Activated B cell treated with CpG ODN at 0.5 μM for 24 hours (primary cell): ENCODE data around the gene DMAC2L. TPM values are rescaled to one million over a fixed set of nuclear protein-coding genes. Genes with fewer than 3 reads are reported as not detected.

ENCODE experiments used
- ATAC-seq: fragments of 200-7000 bp; cut with Tn5 transposase; one replicate; pipeline ENCODE4 v1.10.0; 2021; ENCODE audit warnings: low read depth, mild to moderate bottlenecking, moderate library complexity
- CTCF ChIA-PET: fragments of 350-600 bp; sonication (Branson Sonifier 250); formaldehyde crosslinking; loops from one replicate; lab custom pipeline; 2021; ENCODE audit warnings: antibody characterized with exemption; lab: Charles Lee
- POLR2A ChIA-PET: fragments of 350-600 bp; sonication (Branson Sonifier 250); formaldehyde crosslinking; loops from one replicate; lab custom pipeline; 2021; ENCODE audit warnings: antibody characterized with exemption; lab: Charles Lee
- DNase-seq: peaks from one replicate; pipeline ENCODE4 v3.0.0; 2022
- H3K27ac Mint-ChIP-seq: one replicate; pipeline ENCODE4 v1.8.0; 2020; ENCODE audit warnings: mixed read lengths
- H3K27me3 Mint-ChIP-seq: one replicate; pipeline ENCODE4 v1.8.0; 2021; ENCODE audit warnings: mixed read lengths
- H3K36me3 Mint-ChIP-seq: one replicate; pipeline ENCODE4 v1.8.0; 2021; ENCODE audit warnings: low read depth, mixed read lengths
- H3K4me1 Mint-ChIP-seq: one replicate; pipeline ENCODE4 v1.8.0; 2021; ENCODE audit warnings: mixed read lengths
- H3K4me3 Mint-ChIP-seq: one replicate; pipeline ENCODE4 v1.8.0; 2020; ENCODE audit warnings: mild to moderate bottlenecking, mixed read lengths
- H3K9me3 Mint-ChIP-seq: one replicate; pipeline ENCODE4 v1.8.0; 2020; ENCODE audit warnings: mixed read lengths
- CTCF ChIP-seq: fragments of 200-600 bp; IDR thresholded peaks from one replicate; pipeline ENCODE4 v1.8.0; 2022; ENCODE audit warnings: antibody characterized with exemption, mild to moderate bottlenecking
- intact Hi-C: fragments of 100-400 bp; cut with micrococcal nuclease; formaldehyde crosslinking; loops from one replicate; pipeline ENCODE4 v1.15.1; 2024
- total RNA-seq: library from RNA; stranded (reverse); gene quantifications from 2 replicates; pipeline ENCODE4 v1.2.3, GENCODE V29; 2022

Gene DMAC2L
- total RNA-seq, 1 donor from 2014 or later: 32.2 TPM

GRCh38 chr14:50319721-50320120, 7.6 kb downstream of the DMAC2L start:
- no peak for TF ChIP-seq CTCF
- intact Hi-C loops: loop anchor here (2.0 to 10.0 kb wide), 5 partner anchors 43 to 1525 kb away; partner anchors contain the start of gene SAV1
- ChIA-PET CTCF (interaction anchor here (1.0 to 2.6 kb wide), 9 partner anchors 9 to 224 kb away, joined by 3 to 26 read pairs (median 5); partner anchors contain the start of gene MAP4K5), POLR2A (interaction anchor here (0.6 kb wide), 1 partner anchor 14 kb away, joined by 3 read pairs; no protein-coding TSS in a partner anchor)
- no peaks in the 10 kb centered on the region for H3K27me3 Mint-ChIP-seq
- ATAC-seq (no peak), DNase-seq (no peak)
- no peak overlapping the region for H3K4me3 Mint-ChIP-seq
- H3K4me1 Mint-ChIP-seq: peaks cover 27% of the 10 kb centered on the region
- peaks cover 30% of the 10 kb centered on the region for H3K36me3 Mint-ChIP-seq
- H3K9me3 Mint-ChIP-seq: no peaks in the 10 kb centered on the region
- H3K27ac Mint-ChIP-seq: no peak overlapping the region

- POLR2A ChIA-PET: interaction anchor here (0.6 to 2.1 kb wide), 3 partner anchors 8 to 685 kb away, joined by 5 to 23 read pairs (median 7); partner anchors contain the start of genes DMAC2L and L2HGDH
- Mint-ChIP-seq H3K9me3 (no peaks in the 10 kb centered on the region), H3K36me3 (peaks cover 32% of the 10 kb centered on the region), H3K27ac (no peak overlapping the region), H3K27me3 (no peaks in the 10 kb centered on the region), H3K4me3 (no peak overlapping the region), H3K4me1 (peaks cover 27% of the 10 kb centered on the region)
- TF ChIP-seq CTCF: no peak
- CTCF ChIA-PET: interaction anchor here (0.5 to 2.6 kb wide), 23 partner anchors 8 to 539 kb away, joined by 3 to 26 read pairs (median 4); partner anchors contain the start of genes CDKL1, DMAC2L, L2HGDH and MAP4K5
- intact Hi-C loops: loop anchor here (2.0 to 5.0 kb wide), 3 partner anchors 43 to 457 kb away; partner anchors contain the start of gene SAV1
- DNase-seq: no peak
- ATAC-seq: no peak
Observed at GRCh38 chr14:50320283-50320682, 8.2 kb downstream of the DMAC2L start.

- no peaks in the 10 kb centered on the region for H3K9me3 Mint-ChIP-seq
- peaks cover 31% of the 10 kb centered on the region for H3K36me3 Mint-ChIP-seq
- H3K27me3 Mint-ChIP-seq: no peaks in the 10 kb centered on the region
- TF ChIP-seq CTCF: peak; percentile 43
- intact Hi-C loops: loop anchor here (1.0 to 5.0 kb wide), 6 partner anchors 9 to 456 kb away; partner anchors contain the start of genes CDKL1, DMAC2L, L2HGDH and MAP4K5
- DNase-seq (no peak), ATAC-seq (peak; percentile 94)
- POLR2A ChIA-PET: interaction anchor here (0.6 to 2.1 kb wide), 5 partner anchors 9 to 686 kb away, joined by 3 to 23 read pairs (median 7); partner anchors contain the start of genes DMAC2L and L2HGDH
- H3K4me1 Mint-ChIP-seq: peaks cover 21% of the 10 kb centered on the region
- H3K4me3 Mint-ChIP-seq: no peak overlapping the region
- H3K27ac Mint-ChIP-seq: no peak overlapping the region
- CTCF ChIA-PET: interaction anchor here (0.5 to 2.6 kb wide), 25 partner anchors 7 to 539 kb away, joined by 3 to 26 read pairs (median 4); partner anchors contain the start of genes CDKL1, DMAC2L, L2HGDH and MAP4K5
Observed at GRCh38 chr14:50321009-50321660, 9.0 kb downstream of the DMAC2L start.

GRCh38 chr14:50331596-50331995, 19.5 kb downstream of the DMAC2L start:
- Mint-ChIP-seq H3K27ac (peak overlapping the region; percentile 24), H3K27me3 (no peaks in the 10 kb centered on the region), H3K4me1 (peaks cover 13% of the 10 kb centered on the region), H3K9me3 (no peaks in the 10 kb centered on the region), H3K4me3 (no peak overlapping the region), H3K36me3 (peaks cover 49% of the 10 kb centered on the region)
- ChIA-PET CTCF (interaction anchor here (1.3 to 2.1 kb wide), 2 partner anchors 11 kb away, joined by 4 to 9 read pairs; no protein-coding TSS in a partner anchor), POLR2A (interaction anchor here (0.9 to 1.3 kb wide), 2 partner anchors 12 to 32 kb away, joined by 4 to 5 read pairs; no protein-coding TSS in a partner anchor)
- DNase-seq: no peak
- no peak for TF ChIP-seq CTCF
- no peak for ATAC-seq
- intact Hi-C loops: no loop called here
